Esophagus (tissue), 2 donors: ENCODE results near the gene TTLL3. TPM values are rescaled to one million over a fixed set of nuclear protein-coding genes. Genes with fewer than 3 reads are reported as not detected.

ENCODE experiments used
- H3K27ac ChIP-seq, 2 donors: one replicate each; pipeline ENCODE4 v1.5.1; 2013; ENCODE audit warnings: low read depth in 2 of 2, mild to moderate bottlenecking in 2 of 2, inconsistent platforms in 1 of 2, low read length in 1 of 2, moderate library complexity in 1 of 2
- H3K27me3 ChIP-seq, 2 donors: one replicate each; pipeline ENCODE4 v1.6.1; 2013; ENCODE audit warnings: low read length in 2 of 2, control low read depth in 1 of 2, mild to moderate bottlenecking in 1 of 2; ENCODE audit not compliant: insufficient read depth in 2 of 2, control insufficient read depth in 1 of 2
- H3K36me3 ChIP-seq, 2 donors: one replicate each; pipeline ENCODE4 v1.6.1; 2013; ENCODE audit warnings: low read length in 1 of 2; ENCODE audit not compliant: control insufficient read depth in 2 of 2, insufficient read depth in 2 of 2
- H3K4me1 ChIP-seq, 2 donors: one replicate each; pipeline ENCODE4 v1.6.1; 2013; ENCODE audit warnings: low read length in 1 of 2; ENCODE audit not compliant: control insufficient read depth in 2 of 2, insufficient read depth in 2 of 2
- H3K4me3 ChIP-seq, 2 donors: one replicate each; pipeline ENCODE4 v1.5.1; 2013; ENCODE audit warnings: low read length in 2 of 2, mild to moderate bottlenecking in 2 of 2, low read depth in 1 of 2, moderate library complexity in 1 of 2
- H3K9me3 ChIP-seq, 2 donors: one replicate each; pipeline ENCODE4 v1.6.1; 2013; ENCODE audit warnings: mild to moderate bottlenecking in 2 of 2, low read depth in 1 of 2, low read length in 1 of 2, moderate library complexity in 1 of 2; ENCODE audit not compliant: control insufficient read depth in 2 of 2, insufficient read depth in 1 of 2
- WGBS, 2 donors: extraction: QIAGEN DNeasy Blood & Tissue Kit; methylation state at CpG; one replicate each; pipeline ENCODE4 v1.1.7; 2013; 5-methylcytosine and 5-hydroxymethylcytosine counted together
- polyA plus RNA-seq, 2 donors: library from polyadenylated mRNA; stranded (reverse); fragments of 200-250 nt; gene quantifications; one replicate each; pipeline ENCODE4 v1.2.3, GENCODE V29; 2013
- donor health status: healthy with polysubstance abuse.
- donor health status: Bipolar disorder and iron deficiency.

Gene TTLL3
- polyA plus RNA-seq, 2 donors = 14.5 to 31.2 TPM

- Histone ChIP-seq H3K36me3 (no peaks in the 10 kb centered on the region), H3K9me3 (no peaks in the 10 kb centered on the region), H3K4me1 (no peaks in the 10 kb centered on the region), H3K27ac (no peak overlapping the region), H3K4me3 (no peak overlapping the region), H3K27me3 (no peaks in the 10 kb centered on the region)
- WGBS, 2 donors = 88 to 90% methylated on average over 12 of the region's 12 CpGs
Observed at GRCh38 chr3:9876991-9877390, 66.9 kb downstream of the TTLL3 start.

- 77 to 82% methylated on average over 5 of the region's 5 CpGs for whole genome bisulfite sequencing, 2 donors
- no peaks in the 10 kb centered on the region for H3K4me1 ChIP-seq
- no peak overlapping the region for H3K4me3 ChIP-seq
- no peaks in the 10 kb centered on the region for H3K9me3 ChIP-seq
- no peaks in the 10 kb centered on the region for H3K27me3 ChIP-seq
- H3K36me3 ChIP-seq = no peaks in the 10 kb centered on the region
- no peak overlapping the region for H3K27ac ChIP-seq
Observed at GRCh38 chr3:9878700-9879099, 68.6 kb downstream of the TTLL3 start.

- H3K36me3 ChIP-seq = no peaks in the 10 kb centered on the region
- H3K27ac ChIP-seq = no peak within 1 kb of the TSS
- no peaks in the 10 kb centered on the region for H3K4me1 ChIP-seq
- no peaks in the 10 kb centered on the region for H3K9me3 ChIP-seq
- H3K4me3 ChIP-seq = no peak within 1 kb of the TSS
- H3K27me3 ChIP-seq = no peaks in the 10 kb centered on the region
- 85 to 86% methylated on average over 7 of the region's 7 CpGs for WGBS, 2 donors
Observed at GRCh38 chr3:9879830-9880549, 69.9 kb downstream of the TTLL3 start, which contains the start of gene CIDEC. Gene CIDEC (minus strand): TSS chr3:9880253. CDS start chr3:9878486, 1,767 bp downstream.

- Histone ChIP-seq H3K36me3 (no peaks in the 10 kb centered on the region), H3K9me3 (no peaks in the 10 kb centered on the region), H3K4me3 (no peak overlapping the region), H3K27ac (no peak overlapping the region), H3K4me1 (no peaks in the 10 kb centered on the region), H3K27me3 (no peaks in the 10 kb centered on the region)
- WGBS, 2 donors = 91 to 97% methylated on average over 1 of the region's 1 CpG
Observed at GRCh38 chr3:9881441-9881840, 71.4 kb downstream of the TTLL3 start.

- Histone ChIP-seq H3K4me3 (no peak overlapping the region), H3K9me3 (no peaks in the 10 kb centered on the region), H3K27me3 (no peaks in the 10 kb centered on the region), H3K36me3 (no peaks in the 10 kb centered on the region), H3K27ac (no peak overlapping the region), H3K4me1 (no peaks in the 10 kb centered on the region)
- 66 to 73% methylated on average over 7 of the region's 7 CpGs for WGBS, 2 donors
Observed at GRCh38 chr3:9883706-9884554, 73.9 kb downstream of the TTLL3 start.

GRCh38 chr3:9884555-9885165, 74.6 kb downstream of the TTLL3 start:
- no peak overlapping the region for H3K27ac ChIP-seq
- H3K9me3 ChIP-seq = no peaks in the 10 kb centered on the region
- 59 to 65% methylated on average over 11 of the region's 11 CpGs for WGBS, 2 donors
- H3K4me1 ChIP-seq = no peaks in the 10 kb centered on the region
- H3K27me3 ChIP-seq = no peaks in the 10 kb centered on the region
- no peak overlapping the region for H3K4me3 ChIP-seq
- no peaks in the 10 kb centered on the region for H3K36me3 ChIP-seq

Other genes starting within 250 kb of the TTLL3 start
- 10 to 100 TPM; 13.5 to 17.2 TPM for gene MTMR14, start 160.8 kb upstream of the TTLL3 start, polyA plus RNA-seq
- gene CPNE9, start 106.4 kb upstream of the TTLL3 start, polyA plus RNA-seq = under 1 TPM in 1 of 2 donors, not detected in 1; 0.05 TPM
- gene BRPF1, start 78.5 kb upstream of the TTLL3 start, polyA plus RNA-seq = 1 to 10 TPM; 6.1 to 8.9 TPM
- gene OGG1, start 60.3 kb upstream of the TTLL3 start, polyA plus RNA-seq = 1 to 10 TPM; 7.7 to 9.0 TPM
- 1 to 10 TPM; 6.5 to 8.1 TPM for gene CAMK1, start 40.3 kb upstream of the TTLL3 start, polyA plus RNA-seq
- gene TADA3, start 17.8 kb upstream of the TTLL3 start, polyA plus RNA-seq = 10 to 100 TPM; 22.9 to 29.9 TPM
- 100 to 1,000 TPM in 1 of 2 donors, 10 to 100 TPM in 1; 52.8 to 114 TPM for gene ARPC4, start 17.2 kb upstream of the TTLL3 start, polyA plus RNA-seq
- 10 to 100 TPM; 30.7 to 31.6 TPM for gene RPUSD3, start 33.7 kb downstream of the TTLL3 start, polyA plus RNA-seq
- gene CIDEC, start 70.0 kb downstream of the TTLL3 start, polyA plus RNA-seq = under 1 TPM; 0.18 to 0.53 TPM
- 10 to 100 TPM; 20.6 to 25.8 TPM for gene JAGN1, start 80.3 kb downstream of the TTLL3 start, polyA plus RNA-seq
- 10 to 100 TPM in 1 of 2 donors, 1 to 10 TPM in 1; 9.2 to 24.9 TPM for gene IL17RE, start 92.6 kb downstream of the TTLL3 start, polyA plus RNA-seq
- gene IL17RC, start 106.8 kb downstream of the TTLL3 start, polyA plus RNA-seq = 10 to 100 TPM; 37.0 to 52.7 TPM
- gene CRELD1, start 123.6 kb downstream of the TTLL3 start, polyA plus RNA-seq = 10 to 100 TPM; 12.1 to 24.2 TPM
- 1 to 10 TPM; 1.0 to 2.0 TPM for gene PRRT3, start 142.1 kb downstream of the TTLL3 start, polyA plus RNA-seq
- gene EMC3, start 176.6 kb downstream of the TTLL3 start, polyA plus RNA-seq = 100 to 1,000 TPM in 1 of 2 donors, 10 to 100 TPM in 1; 44.7 to 100 TPM
- gene FANCD2, start 216.2 kb downstream of the TTLL3 start, polyA plus RNA-seq = 1 to 10 TPM; 5.1 to 6.5 TPM